HG03439 (cell line): ENCODE measurements around the gene IQSEC3.
"Not testable (repeated sequence)": the region's sequence is repeated elsewhere in the genome, so short reads cannot be mapped to it uniquely, and the experiment has no call there.

Experiments used
- ATAC-seq: cut with Tn5 transposase; IDR thresholded peaks from one replicate; pipeline ENCODE4 v1.9.1; 2021; ENCODE audit warnings: mild to moderate bottlenecking, moderate library complexity; ENCODE audit not compliant: unreplicated experiment

IQSEC3 gene

GRCh38 chr12:109872-110271 is 43.3 kb downstream of the IQSEC3 start:
- no peak for ATAC-seq

GRCh38 chr12:111699-112493 is 45.3 kb downstream of the IQSEC3 start:
- no peak for ATAC-seq

- ATAC-seq: no peak
Measured at GRCh38 chr12:113347-113746, 46.8 kb downstream of the IQSEC3 start.

GRCh38 chr12:114626-115211 is 48.2 kb downstream of the IQSEC3 start:
- no peak for ATAC-seq

- no peak for ATAC-seq
Measured at GRCh38 chr12:115518-115917, 49.0 kb downstream of the IQSEC3 start.

GRCh38 chr12:115960-116915 is 49.7 kb downstream of the IQSEC3 start:
- ATAC-seq: no peak

- ATAC-seq: no peak
Measured at GRCh38 chr12:117311-117710, 50.7 kb downstream of the IQSEC3 start.

- ATAC-seq: no peak
Measured at GRCh38 chr12:117816-118345, 51.3 kb downstream of the IQSEC3 start.

- ATAC-seq: no peak
Measured at GRCh38 chr12:118591-118990, 52.0 kb downstream of the IQSEC3 start.

- no peak for ATAC-seq
Measured at GRCh38 chr12:120951-121350, 54.4 kb downstream of the IQSEC3 start.

- ATAC-seq: no peak
Measured at GRCh38 chr12:121647-122046, 55.1 kb downstream of the IQSEC3 start.

- no peak for ATAC-seq
Measured at GRCh38 chr12:125075-125474, 58.5 kb downstream of the IQSEC3 start.

- no peak for ATAC-seq
Measured at GRCh38 chr12:125566-125965, 59.0 kb downstream of the IQSEC3 start.

- ATAC-seq: no peak
Measured at GRCh38 chr12:128079-128478, 61.5 kb downstream of the IQSEC3 start.

GRCh38 chr12:129001-129400 is 62.4 kb downstream of the IQSEC3 start:
- no peak for ATAC-seq

GRCh38 chr12:130519-130918 is 64.0 kb downstream of the IQSEC3 start:
- ATAC-seq: no peak

GRCh38 chr12:131008-131407 is 64.4 kb downstream of the IQSEC3 start:
- no peak for ATAC-seq

- ATAC-seq: no peak
Measured at GRCh38 chr12:131732-132495, 65.3 kb downstream of the IQSEC3 start.

- ATAC-seq: not testable (repeated sequence)
Measured at GRCh38 chr12:133616-134232, 67.2 kb downstream of the IQSEC3 start.

- no peak for ATAC-seq
Measured at GRCh38 chr12:135138-135537, 68.6 kb downstream of the IQSEC3 start.
